HG03039 (cell line): ENCODE measurements around the gene TRAIP.
"Not testable (repeated sequence)": the region's sequence is repeated elsewhere in the genome, so short reads cannot be mapped to it uniquely, and the experiment has no call there.

Experiments used
- ATAC-seq: cut with Tn5 transposase; IDR thresholded peaks from one replicate; pipeline ENCODE4 v1.9.1; 2021; ENCODE audit warnings: mild to moderate bottlenecking, moderate library complexity; ENCODE audit not compliant: unreplicated experiment

TRAIP gene

GRCh38 chr3:49856181-49857005 lies at the start of gene TRAIP:
TSS of gene TRAIP (minus strand) at chr3:49856564. CDS start at chr3:49856453, 111 bp downstream.
- ATAC-seq: peak; percentile 87

- not testable (repeated sequence) for ATAC-seq
Observed at GRCh38 chr3:49904448-49904847, 48.1 kb upstream of the TRAIP start.

- peak; percentile 50 for ATAC-seq
Observed at GRCh38 chr3:49903451-49904424, 47.4 kb upstream of the TRAIP start, which contains the start of gene MST1R. TSS of gene MST1R (minus strand) at chr3:49903873. CDS start at chr3:49903609, 264 bp downstream.

GRCh38 chr3:49902511-49903345 lies 46.4 kb upstream of the TRAIP start:
- no peak for ATAC-seq

GRCh38 chr3:49901366-49902339 lies 45.3 kb upstream of the TRAIP start:
- ATAC-seq: no peak

GRCh38 chr3:49900491-49901153 lies 44.3 kb upstream of the TRAIP start:
- ATAC-seq: no peak

- no peak for ATAC-seq
Observed at GRCh38 chr3:49899815-49900214, 43.5 kb upstream of the TRAIP start.

GRCh38 chr3:49898991-49899390 lies 42.6 kb upstream of the TRAIP start:
- ATAC-seq: no peak

- ATAC-seq: no peak
Observed at GRCh38 chr3:49896345-49896744, 40.0 kb upstream of the TRAIP start.

GRCh38 chr3:49895791-49896190 lies 39.4 kb upstream of the TRAIP start:
- no peak for ATAC-seq

GRCh38 chr3:49889296-49889695 lies 32.9 kb upstream of the TRAIP start:
- ATAC-seq: no peak

GRCh38 chr3:49886922-49887265 lies 30.5 kb upstream of the TRAIP start:
- ATAC-seq: no peak

- no peak for ATAC-seq
Observed at GRCh38 chr3:49883998-49884397, 27.6 kb upstream of the TRAIP start.

- ATAC-seq: no peak
Observed at GRCh38 chr3:49882166-49882565, 25.8 kb upstream of the TRAIP start.

- ATAC-seq: no peak
Observed at GRCh38 chr3:49880581-49881315, 24.4 kb upstream of the TRAIP start.

- ATAC-seq: no peak
Observed at GRCh38 chr3:49879721-49880120, 23.4 kb upstream of the TRAIP start.

- no peak for ATAC-seq
Observed at GRCh38 chr3:49878686-49879085, 22.3 kb upstream of the TRAIP start.

GRCh38 chr3:49877716-49878115 lies 21.4 kb upstream of the TRAIP start:
- no peak for ATAC-seq
